Peyer's patch (tissue), 4 donors: ENCODE data around the gene DGKI.

ENCODE experiments used
- CTCF ChIP-seq, 6 experiments: fragments of 450-650 bp in 4 of 6; fragments of 200-600 bp in 2 of 6; sonication (generic) in 1 of 6; IDR thresholded peaks; one replicate each; pipeline ENCODE4 v1.5.1; 2017 to 2019; ENCODE audit warnings: antibody characterized with exemption in 6 of 6, mild to moderate bottlenecking in 3 of 6, moderate library complexity in 1 of 6
- POLR2A ChIP-seq, 2 donors: fragments of 450-650 bp; IDR thresholded peaks; one replicate each; pipeline ENCODE4 v1.5.1; 2017; ENCODE audit warnings: antibody characterized with exemption in 2 of 2, mild to moderate bottlenecking in 2 of 2, moderate library complexity in 2 of 2

- TF ChIP-seq POLR2A (IDR thresholded peaks at IDR 0.05) (no peak), CTCF (IDR thresholded peaks at IDR 0.05) (peak in 5 of 6 experiments; percentile 53 to 73 (median 58))
These were observed 190.4 kb downstream of the DGKI start for GRCh38 chr7:137656227-137656849.
